ENCODE data around the gene FRMD6. TPM values are rescaled to one million over a fixed set of nuclear protein-coding genes. Genes with fewer than 3 reads are reported as not detected.

FRMD6 gene
- 185 and 203 TPM in 2 replicates for total RNA-seq (2014; rRNA removed; shearing (Covaris generic))

GRCh38 chr14:51651388-51652167 lies at the start of gene FRMD6:
TSS of gene FRMD6 (plus strand) at chr14:51651910. CDS start at chr14:51689837, 37,927 bp downstream.
- peak; percentile 94 for DNase-seq (ENCODE audit: low read depth)

- DNase-seq (ENCODE audit: low read depth): no peak
Observed at GRCh38 chr14:51602310-51602709, 49.4 kb upstream of the FRMD6 start.

GRCh38 chr14:51603495-51603894 lies 48.2 kb upstream of the FRMD6 start:
- DNase-seq (ENCODE audit: low read depth): no peak

- DNase-seq (ENCODE audit: low read depth): peak; percentile 32
Observed at GRCh38 chr14:51604073-51604472, 47.6 kb upstream of the FRMD6 start.

GRCh38 chr14:51605575-51605974 lies 46.1 kb upstream of the FRMD6 start:
- no peak for DNase-seq (ENCODE audit: low read depth)

- DNase-seq (ENCODE audit: low read depth): peak; percentile 95
Observed at GRCh38 chr14:51607711-51608110, 44.0 kb upstream of the FRMD6 start.

- peak; percentile 46 for DNase-seq (ENCODE audit: low read depth)
Observed at GRCh38 chr14:51609251-51609954, 42.3 kb upstream of the FRMD6 start.

GRCh38 chr14:51609955-51610283 lies 41.8 kb upstream of the FRMD6 start:
- DNase-seq (ENCODE audit: low read depth): peak; percentile 81

- DNase-seq (ENCODE audit: low read depth): no peak
Observed at GRCh38 chr14:51610771-51611170, 40.9 kb upstream of the FRMD6 start.

GRCh38 chr14:51612449-51612848 lies 39.3 kb upstream of the FRMD6 start:
- no peak for DNase-seq (ENCODE audit: low read depth)

GRCh38 chr14:51613416-51613815 lies 38.3 kb upstream of the FRMD6 start:
- no peak for DNase-seq (ENCODE audit: low read depth)

- DNase-seq (ENCODE audit: low read depth): peak; percentile 52
Observed at GRCh38 chr14:51614707-51615106, 37.0 kb upstream of the FRMD6 start.

GRCh38 chr14:51616256-51616655 lies 35.5 kb upstream of the FRMD6 start:
- peak; percentile 22 for DNase-seq (ENCODE audit: low read depth)

GRCh38 chr14:51616724-51617409 lies 34.8 kb upstream of the FRMD6 start:
- peak; percentile 93 for DNase-seq (ENCODE audit: low read depth)

- no peak for DNase-seq (ENCODE audit: low read depth)
Observed at GRCh38 chr14:51619561-51619960, 32.1 kb upstream of the FRMD6 start.

GRCh38 chr14:51620056-51620455 lies 31.7 kb upstream of the FRMD6 start:
- DNase-seq (ENCODE audit: low read depth): no peak

- DNase-seq (ENCODE audit: low read depth): no peak
Observed at GRCh38 chr14:51621654-51622053, 30.1 kb upstream of the FRMD6 start.

- DNase-seq (ENCODE audit: low read depth): no peak
Observed at GRCh38 chr14:51622376-51622775, 29.3 kb upstream of the FRMD6 start.

GRCh38 chr14:51624955-51625569 lies 26.6 kb upstream of the FRMD6 start:
- DNase-seq (ENCODE audit: low read depth): no peak

- no peak for DNase-seq (ENCODE audit: low read depth)
Observed at GRCh38 chr14:51626185-51626584, 25.5 kb upstream of the FRMD6 start.

GRCh38 chr14:51626788-51627187 lies 24.9 kb upstream of the FRMD6 start:
- no peak for DNase-seq (ENCODE audit: low read depth)

- no peak for DNase-seq (ENCODE audit: low read depth)
Observed at GRCh38 chr14:51627313-51627712, 24.4 kb upstream of the FRMD6 start.
